HuH-7 (cell line): ENCODE results near the gene STIP1.

Experiments
- DNase-seq: peaks from one replicate; pipeline ENCODE4 v3.0.0; 2011; ENCODE audit warnings: low spot score

STIP1 gene

DNA sequence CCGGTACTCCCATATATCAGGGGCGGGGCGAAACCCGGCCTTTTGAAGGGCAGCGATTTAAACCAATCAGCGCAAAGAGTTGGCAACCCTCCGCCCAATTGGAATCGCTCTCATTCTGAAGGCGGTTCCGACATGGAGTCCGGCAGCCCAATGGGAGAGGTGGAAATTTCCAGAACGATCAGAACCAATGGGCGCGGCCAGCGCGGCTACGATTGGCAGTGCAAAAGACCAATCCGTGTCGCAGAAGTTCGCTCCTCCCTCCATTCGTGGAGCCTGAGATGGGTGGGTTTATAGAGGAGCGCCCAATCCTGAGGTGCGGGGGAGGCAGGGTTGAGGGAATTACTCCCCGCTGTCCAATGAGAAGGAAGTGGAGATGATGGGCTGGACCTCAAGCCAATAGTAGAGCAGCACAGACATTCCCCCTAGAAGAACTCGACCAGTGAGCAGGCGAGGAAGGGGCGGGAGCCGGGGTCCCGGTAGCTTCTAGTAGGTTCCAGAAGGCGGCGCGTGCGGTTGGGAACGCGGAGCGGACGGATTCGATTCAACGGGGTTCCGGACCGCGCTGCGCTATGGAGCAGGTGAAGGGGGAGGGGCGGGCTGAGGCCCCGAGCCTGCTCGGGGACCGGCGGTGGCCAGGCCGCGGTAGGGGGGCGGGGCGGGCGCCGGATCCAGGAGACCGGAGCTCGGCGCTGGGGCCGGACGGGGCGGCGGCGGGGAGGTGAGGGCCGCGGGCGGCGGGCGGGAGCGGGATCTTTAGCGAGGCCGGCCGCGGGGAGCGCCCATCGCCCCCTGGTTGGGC, at the start of gene STIP1:
TSS of gene STIP1 (plus strand) at position 479 of the 799 bp plus-strand sequence. CDS start at position 570, 91 bp downstream.
- DNase-seq: peak; percentile 97

DNA sequence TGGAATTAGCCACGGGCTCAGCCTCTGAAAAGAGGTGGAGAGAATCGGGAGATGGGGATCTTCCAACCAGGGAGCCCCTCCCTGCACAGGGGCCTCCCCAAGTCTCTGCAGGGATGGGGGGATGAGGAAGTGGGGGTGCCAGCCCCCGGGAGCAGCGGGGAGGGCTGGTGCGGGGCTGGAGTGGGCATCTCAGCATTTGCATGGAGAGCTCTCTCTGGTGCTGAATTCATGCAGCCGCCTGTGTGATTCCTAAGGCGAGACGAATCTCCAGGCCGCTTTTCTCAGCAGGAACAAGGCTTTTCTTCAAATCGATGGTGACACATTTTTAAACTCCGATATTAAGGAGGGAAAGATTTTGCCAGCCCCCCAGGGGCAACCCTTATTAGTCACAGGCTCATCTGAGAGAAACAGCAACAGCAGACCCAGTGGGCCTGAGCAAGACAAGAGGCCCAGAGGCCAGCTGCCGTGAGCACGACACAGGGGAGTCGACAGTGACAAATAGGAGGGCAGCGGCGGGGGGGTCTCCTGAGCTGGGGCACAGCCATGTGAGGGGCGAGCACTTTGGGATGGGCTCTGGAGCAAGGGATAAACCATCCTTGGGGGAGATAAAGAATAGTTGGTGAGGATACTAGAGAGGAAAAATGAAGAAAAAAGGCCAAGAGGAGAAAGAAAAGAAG, 49.1 kb upstream of the STIP1 start:
- no peak for DNase-seq

DNA sequence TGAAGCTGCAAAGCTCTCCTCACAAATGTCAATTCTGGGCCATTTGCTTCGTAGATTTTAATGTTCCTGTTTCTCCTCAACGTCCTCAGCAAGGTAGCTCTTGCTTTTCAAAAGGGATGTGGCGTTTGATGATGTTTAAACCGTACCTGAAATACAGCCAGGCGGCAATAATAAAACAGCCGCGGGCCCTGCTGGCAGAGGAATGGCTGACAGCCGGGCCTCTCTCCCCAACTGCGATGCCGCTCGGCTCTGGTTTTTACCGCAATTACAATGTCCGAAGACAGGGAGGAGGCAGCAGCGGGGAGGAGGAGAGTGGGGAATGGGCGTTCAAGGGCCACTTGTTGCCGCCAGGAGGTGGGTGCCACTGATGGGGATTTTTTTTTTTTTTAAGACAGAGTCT, 47.6 kb upstream of the STIP1 start:
- DNase-seq: no peak

DNA sequence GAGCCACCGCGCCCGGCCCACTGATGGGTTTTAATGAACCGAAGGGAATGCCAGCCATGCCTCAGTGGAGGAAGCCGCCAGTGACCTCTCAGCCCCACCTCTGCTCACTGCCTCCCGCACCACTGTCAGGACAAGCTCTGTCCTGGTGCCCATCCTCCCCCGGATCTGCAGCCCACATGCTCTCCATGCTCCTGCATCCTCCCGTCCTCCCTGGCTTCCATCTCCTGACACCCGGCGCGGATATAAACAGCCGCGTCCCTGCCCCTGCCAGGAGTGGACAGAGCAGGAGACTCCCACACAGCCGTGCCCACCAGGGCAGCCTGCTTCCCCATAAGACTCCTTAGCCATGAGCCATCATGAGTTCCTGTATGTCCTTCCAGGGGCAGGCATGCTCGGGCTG, 46.9 kb upstream of the STIP1 start:
- DNase-seq: no peak

DNA sequence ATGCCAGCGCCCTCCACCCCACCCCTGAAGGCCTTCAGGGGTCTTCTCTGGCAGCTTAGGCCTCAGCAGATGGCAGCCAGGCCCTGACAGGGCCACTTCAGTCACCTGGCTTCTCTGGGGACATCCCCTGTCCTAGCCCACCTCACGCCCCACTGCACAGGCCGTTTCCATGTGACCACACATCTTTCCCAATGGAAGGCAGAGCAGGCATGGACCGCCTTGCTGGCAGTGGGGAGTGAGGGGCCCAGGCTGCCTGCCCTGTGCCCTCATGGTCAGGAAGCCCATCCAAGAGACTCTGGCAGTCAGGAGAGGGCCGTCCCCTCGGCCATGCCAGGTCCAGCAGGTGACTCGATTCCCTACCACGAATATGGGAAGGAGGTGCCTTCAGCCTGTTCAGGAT, 45.9 kb upstream of the STIP1 start:
- DNase-seq: no peak

DNA sequence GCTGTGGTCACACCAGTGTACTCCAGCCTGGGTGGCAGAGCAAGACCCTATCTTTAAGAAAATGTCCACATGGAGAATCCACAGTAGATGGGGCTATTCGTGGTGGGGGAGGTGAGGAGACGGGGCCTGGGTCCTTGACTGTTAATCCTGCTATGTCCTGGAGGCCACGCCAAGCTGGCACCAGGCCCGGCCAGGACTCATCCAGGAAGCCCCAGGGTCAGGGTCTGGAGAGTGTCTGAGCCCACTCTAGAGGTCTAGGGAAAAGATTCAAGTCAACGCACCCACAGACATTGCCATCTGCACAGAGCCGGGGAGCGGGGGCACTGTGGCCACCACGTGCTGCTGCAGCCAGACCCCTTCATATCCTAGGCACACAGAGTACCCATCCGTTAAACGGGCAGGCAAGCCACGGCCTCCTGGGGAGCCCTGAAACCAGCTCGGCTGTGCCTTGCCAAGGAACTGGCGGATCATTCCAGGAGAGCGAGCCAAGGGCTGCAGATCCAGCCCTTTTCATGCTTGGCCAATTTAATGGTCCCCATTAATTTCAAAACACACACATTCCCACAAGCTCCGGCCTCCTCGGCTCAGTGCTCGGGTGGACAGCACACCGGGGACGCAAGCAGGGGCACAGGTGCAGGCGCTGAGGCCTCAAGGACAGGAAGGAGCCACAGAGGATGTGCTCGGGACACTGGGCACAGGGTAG, 44.7 kb upstream of the STIP1 start:
- no peak for DNase-seq

DNA sequence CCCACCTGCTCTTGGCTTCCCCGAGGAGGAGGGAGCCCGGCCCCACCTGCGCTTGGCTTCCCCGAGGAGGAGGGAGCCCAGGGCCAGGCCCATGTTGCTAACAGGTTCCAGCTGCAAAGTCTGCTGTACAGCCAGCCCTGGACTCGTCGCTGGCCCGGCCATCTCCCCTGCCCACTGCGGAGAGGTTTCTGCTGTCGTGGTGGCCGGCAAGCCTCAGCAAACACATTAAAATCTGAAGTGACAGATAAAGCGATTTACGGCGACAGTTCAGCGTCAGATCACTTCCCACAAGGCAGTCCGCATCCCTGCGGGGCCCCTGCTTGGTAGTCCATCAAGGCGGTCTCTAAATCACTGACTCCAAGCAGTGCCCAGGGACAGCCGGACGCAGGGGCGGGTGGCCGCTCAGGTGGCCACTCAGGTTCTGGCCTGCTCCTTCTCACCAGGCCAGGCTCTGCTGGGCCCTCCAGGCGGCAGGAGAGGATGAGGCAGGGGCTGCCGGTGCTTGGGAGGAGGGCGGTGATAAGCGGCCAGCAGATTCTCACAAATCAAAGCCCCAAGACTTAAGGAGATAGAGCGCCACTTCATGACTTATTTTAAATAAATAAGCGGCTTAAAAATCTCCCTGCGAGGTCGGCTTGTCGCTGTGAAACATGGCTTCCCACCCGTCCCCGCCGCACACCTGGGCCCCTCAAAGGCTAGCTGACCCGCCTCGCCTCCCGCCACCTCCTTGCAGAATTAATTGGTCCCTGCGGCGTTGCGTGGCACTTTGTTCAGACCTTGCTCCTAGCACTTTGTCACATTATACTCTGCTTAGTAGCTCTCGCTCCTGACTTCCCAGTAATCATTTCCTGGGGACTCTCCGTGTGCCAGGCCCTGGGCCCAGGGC, 41.1 kb upstream of the STIP1 start:
- no peak for DNase-seq

DNA sequence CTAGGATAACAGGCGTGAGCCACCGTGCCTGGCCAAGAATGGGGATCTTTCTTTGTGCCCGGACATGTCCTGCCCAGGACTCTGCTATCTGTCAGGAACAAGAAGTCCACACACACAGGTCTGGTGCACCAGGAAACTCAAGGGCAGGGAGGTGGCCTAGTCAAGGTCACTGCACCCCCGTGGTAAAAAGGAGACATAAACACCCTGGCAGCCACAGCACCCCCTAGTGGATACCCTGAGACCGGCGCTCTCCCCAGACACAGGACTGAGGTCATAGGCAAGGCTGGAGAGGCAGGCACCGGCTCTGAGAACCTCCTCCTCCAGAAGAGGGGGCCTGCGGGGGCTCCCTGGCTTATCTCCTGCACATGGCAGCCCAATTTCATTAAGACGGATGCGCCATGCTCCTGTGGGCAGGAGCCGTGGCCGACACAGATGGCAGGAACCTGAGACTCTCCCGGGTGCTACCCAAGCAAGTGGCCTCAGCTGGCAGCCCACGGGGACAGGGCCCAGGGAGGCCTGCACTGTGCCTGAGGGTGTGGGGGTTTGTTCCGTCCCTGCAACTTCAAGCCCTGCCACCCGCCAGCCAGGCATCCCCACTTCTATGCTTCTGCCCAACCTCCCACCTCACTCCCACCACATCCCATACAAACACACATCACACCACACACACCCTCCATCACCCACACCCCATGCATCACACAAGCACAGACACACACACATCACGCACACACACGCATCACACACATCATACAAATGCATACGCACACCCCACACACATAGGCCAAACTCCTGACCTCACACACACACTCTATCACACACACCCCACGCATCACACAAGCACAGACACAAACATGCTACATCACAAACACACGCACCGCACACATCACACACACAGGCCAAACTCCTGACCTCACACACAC, 39.7 kb upstream of the STIP1 start:
- peak; percentile 77 for DNase-seq

DNA sequence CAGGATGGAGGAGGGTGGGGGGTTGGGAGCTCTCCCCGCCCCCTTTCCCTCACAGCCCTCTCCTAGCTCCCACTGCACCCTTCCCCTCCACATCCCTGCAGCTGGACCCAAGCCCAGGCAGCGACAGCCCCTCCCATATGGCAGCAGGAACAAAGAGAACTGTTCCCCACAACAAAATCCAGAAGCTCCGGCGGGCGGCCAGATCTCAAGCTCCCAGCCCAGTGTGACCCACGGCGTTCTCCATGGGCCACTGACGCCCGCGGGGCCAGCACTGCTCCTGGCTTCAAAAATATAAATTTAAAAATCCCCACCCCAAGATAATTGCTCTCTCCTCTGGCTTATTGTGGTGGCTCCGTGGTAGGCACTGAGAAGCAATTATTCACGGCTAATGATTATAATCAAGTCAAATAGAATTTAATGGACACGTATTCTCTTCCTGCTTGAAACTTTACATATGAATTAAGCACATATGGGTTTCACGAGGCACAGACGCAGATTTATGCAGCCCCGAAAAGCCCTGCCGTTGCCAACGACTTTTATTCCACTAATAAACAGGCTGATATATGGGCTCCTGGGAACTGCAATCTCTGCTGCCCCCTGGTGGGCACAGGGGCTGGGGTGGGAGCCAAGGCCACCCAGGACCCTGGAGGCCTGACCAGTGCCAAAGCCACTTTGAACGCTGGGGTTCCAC, 37.6 kb upstream of the STIP1 start:
- peak; percentile 81 for DNase-seq

DNA sequence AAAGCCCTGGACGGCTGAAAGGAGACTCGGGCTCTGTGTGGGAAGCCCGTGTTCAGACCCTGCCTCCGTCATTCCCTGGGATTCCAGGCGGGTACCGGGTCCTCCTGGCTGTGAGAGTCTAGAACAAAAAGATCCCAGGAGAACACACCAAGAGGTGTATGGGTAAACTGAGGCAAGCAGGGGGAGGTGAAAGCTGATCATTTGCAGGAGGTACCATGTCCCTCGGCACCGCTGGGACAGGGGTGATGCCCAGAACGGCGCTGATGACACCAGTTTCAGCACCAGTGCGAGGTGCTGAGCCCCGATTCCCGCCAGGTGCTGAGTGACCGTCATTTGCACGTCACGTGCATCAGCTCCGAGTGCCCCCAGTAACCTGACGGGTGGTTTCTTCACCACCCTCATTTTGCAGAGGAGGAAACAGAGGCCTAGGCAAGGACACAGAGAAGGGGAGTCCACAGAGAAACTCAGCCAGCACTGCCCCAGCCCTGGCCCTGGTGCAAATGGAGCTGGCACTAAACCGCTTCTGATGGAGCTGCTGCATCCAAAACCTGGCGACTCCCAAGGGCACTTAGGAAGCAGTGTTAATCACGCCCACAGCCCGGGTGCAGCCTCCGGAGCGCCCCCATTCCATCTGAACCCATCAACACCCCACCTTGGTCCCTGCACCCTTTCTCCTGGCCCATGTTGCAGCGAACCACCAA, 36.9 kb upstream of the STIP1 start:
- DNase-seq: no peak

DNA sequence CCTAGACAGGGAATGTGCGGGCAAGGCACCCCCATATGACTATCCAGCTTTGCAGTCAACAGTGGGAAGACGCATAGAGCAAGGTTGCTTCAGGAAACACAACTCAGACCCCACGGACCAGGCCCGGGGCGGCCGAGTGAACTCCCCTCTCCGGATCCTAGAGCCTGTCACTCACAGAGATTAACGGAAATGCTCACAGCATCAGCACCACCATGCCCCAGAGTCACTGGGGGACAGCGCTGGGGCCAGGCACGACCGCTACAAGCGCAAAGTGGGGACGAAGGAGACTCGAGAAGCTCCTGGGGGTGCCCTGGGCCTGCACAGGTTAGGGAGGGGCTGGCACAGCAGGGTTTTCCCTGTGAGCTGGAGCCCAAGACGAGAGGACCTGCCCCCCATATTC, 35.9 kb upstream of the STIP1 start:
- DNase-seq: no peak

DNA sequence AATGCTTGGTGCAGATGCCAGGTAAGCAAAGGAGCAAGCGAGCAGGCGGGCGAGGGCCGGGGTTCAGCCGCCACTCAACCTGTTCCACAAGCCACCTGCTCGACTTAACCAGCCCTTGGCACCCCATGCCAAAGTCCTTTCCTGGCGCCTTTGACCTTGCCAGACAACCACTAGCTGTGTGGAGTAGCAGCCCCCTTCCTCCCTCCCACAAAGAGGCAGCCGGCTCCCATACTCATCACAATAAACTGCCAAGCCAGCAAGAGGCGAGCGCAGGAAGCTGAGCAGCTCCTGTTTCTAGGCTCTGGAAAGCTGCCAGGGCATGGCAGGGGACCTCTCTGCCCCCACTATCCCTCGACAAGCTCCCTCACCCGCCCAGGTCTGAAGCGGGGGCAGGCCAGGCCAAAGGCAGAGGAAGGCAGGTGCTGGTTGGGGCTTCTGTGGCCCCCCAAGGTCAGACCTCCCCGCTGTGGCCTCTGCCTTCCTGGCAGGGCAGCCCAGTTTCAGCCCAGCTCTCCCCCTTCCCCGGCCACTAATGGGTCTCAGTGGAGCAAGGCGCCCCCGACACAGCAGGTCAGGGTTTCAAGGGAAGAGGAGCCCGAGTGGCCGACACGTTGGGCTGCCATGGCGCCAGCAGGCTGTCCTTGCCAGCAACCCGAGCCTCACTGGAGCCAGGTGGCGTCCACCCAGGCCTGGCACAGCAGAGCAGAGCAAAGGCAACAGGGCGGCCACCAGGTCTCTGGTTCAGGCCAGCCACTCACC, 35.3 kb upstream of the STIP1 start:
- DNase-seq: no peak

DNA sequence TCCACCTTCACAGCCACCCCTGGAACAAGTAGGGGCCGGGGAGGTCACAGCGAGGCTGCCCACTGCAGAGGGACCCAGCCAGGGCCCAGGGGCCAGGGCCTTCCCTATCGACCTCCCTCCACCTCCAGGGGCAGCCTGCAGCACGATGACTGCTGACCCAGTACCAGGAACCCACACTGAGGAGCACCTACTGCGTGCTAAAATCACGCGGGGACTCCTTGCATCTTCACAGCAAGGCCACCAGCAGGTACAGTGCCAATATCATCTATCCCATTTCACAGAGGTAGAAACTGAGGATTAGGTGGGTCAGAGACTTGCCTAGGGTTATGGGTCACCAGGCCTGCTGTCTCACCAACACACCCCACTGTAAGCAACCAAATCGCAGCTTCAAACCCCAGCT, 34.6 kb upstream of the STIP1 start:
- DNase-seq: no peak

DNA sequence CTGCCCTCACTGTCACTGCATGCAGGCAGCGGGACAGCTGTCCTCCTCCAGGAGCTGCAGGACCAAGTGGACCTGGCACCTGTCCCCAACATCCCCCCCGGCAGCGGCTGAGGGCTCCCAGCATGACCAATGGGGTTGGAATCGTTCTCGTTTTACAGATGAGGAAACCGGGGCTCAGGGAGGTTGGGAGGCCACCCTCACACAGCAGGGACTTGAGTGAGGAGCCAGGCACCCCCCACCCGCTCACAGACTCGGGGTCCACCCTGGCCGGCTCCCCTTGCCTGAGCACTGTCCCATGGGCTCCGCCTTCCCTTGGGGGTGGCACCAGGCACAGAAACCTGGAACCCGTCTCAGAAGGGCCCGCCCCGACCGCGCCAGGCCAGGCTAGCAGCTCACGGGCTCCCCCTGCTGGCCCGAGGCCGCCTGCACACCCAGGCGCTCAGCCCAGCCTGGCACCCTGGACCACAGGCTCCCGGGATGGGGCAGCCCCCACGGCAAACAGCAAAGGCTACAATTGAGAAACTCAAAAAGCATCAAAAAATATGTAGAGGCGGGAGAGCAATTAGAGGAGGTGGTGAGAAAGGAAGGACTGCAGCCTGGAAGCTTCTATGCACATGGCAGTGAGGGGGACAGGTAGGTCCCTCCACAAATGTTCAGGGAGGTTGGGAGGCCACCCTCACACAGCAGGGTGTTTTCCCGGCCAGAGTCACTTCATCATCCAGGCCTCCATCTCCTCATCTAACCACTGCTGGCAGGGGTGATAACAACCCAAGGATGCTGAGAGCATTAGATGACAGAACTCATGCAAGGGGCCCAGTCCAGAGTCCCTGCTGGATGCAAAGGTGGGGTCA, 32.9 kb upstream of the STIP1 start:
- peak; percentile 88 for DNase-seq

DNA sequence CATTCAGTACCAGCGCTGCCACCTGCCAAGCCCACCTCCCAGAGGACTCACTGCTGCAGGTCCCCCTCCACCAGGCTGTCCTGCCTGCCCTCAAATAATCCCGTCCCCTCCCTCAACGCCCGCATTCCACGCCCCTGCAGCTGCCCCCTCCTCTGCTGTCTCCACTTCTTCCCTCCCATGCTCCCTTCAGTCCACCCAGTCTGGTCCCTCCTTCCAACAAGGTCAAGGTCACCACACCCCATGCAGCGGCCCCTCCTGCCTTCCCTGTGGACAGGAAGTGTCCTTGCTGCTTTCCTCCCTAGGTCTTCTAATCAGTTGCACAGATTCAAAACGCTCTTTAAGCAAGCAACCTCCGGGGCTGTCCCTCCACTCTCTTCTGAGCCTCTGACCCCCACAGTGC, 32.2 kb upstream of the STIP1 start:
- DNase-seq: no peak

DNA sequence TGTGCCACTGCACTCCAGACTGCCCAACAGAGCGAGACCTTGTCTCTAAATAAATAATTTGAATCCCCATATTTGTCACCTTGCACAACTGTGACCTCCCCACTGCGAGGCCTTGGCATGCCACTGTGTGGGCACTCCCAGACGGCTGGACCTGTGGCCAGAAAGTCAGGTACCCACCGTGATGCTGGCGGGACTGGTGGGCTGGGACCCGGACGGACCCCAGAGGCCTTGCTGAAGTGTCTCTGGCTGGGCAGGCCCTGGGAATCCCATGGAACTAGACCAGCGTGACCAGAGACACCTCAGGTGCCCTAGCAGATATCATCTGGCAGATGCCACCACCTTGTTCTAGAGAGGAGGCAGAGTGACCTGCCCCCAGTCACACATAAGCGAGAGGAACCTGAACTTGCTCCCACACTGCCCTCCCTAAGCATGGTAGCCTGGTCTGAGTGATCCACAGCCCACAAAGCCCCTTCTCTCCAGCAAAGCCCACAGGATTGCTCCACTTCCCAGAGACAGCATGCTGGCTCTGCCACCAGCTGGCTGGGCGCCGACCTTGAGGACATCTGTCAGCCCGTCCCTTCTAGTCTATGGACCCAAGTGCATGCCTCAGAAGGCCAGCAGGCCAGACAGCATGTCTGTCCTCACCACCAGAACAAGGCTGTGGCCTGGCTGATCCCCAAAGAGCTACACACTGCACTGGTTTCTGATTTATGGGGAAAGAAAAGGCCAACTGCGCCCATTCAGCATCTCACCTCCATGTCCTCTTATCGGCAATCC, 29.5 kb upstream of the STIP1 start:
- no peak for DNase-seq
